Fibroblast of mammary gland (primary cell): ENCODE results near the gene HAPLN3.

Experiments used
- DNase-seq: peaks from one replicate; pipeline ENCODE4 v3.0.0-alpha.2; 2010; ENCODE audit warnings: low read depth
- H3K4me3 ChIP-seq: 2 replicates; pipeline ENCODE4 v1.5.1; 2011; ENCODE audit warnings: low read depth, mild to moderate bottlenecking, low read length, moderate library complexity; ENCODE audit not compliant: control insufficient read depth
- CTCF ChIP-seq: conservative IDR thresholded peaks from 2 replicates; pipeline ENCODE4 v1.5.1; 2011; ENCODE audit warnings: low read depth, low read length, inconsistent platforms; ENCODE audit not compliant: control insufficient read depth, insufficient read depth

The HAPLN3 gene

GRCh38 chr15:88859550-88859949 lies 35.8 kb downstream of the HAPLN3 start:
- TF ChIP-seq CTCF, result no peak
- no peak overlapping the region for H3K4me3 ChIP-seq
- DNase-seq, result no peak

- H3K4me3 ChIP-seq, result no peak overlapping the region
- no peak for TF ChIP-seq CTCF
- no peak for DNase-seq
Measured at GRCh38 chr15:88858934-88859333, 36.4 kb downstream of the HAPLN3 start.

GRCh38 chr15:88852476-88852875 lies 42.9 kb downstream of the HAPLN3 start:
- TF ChIP-seq CTCF, result no peak
- DNase-seq, result no peak
- no peak overlapping the region for H3K4me3 ChIP-seq

- no peak for TF ChIP-seq CTCF
- peak; percentile 1 for DNase-seq
- H3K4me3 ChIP-seq, result no peak overlapping the region
Measured at GRCh38 chr15:88849376-88850072, 45.8 kb downstream of the HAPLN3 start.

GRCh38 chr15:88848203-88848602 lies 47.1 kb downstream of the HAPLN3 start:
- DNase-seq, result no peak
- no peak for TF ChIP-seq CTCF

GRCh38 chr15:88847144-88847543 lies 48.2 kb downstream of the HAPLN3 start:
- no peak for TF ChIP-seq CTCF
- no peak for DNase-seq
- H3K4me3 ChIP-seq, result no peak overlapping the region

More at GRCh38 chr15:88848203-88848602, 47.1 kb downstream of the HAPLN3 start:
- H3K4me3 ChIP-seq, result no peak overlapping the region
